Left kidney (tissue), 8 donors: ENCODE measurements around the gene FBXL17. TPM values are rescaled to one million over a fixed set of nuclear protein-coding genes. Genes with fewer than 3 reads are reported as not detected.
"Not testable (repeated sequence)": the region's sequence is repeated elsewhere in the genome, so short reads cannot be mapped to it uniquely, and the experiment has no call there.

ENCODE experiments used
- DNase-seq: peaks from one replicate; pipeline ENCODE4 v3.0.0-alpha.2; 2013
- long read RNA-seq, 8 donors: transcript quantifications; one replicate each; lab custom pipeline, GENCODE V29; 2026
- polyA plus RNA-seq: library from polyadenylated mRNA; unstranded; fragments of 120-200 nt; gene quantifications from one replicate; pipeline ENCODE4 v1.2.1, GENCODE V29; 2013; ENCODE audit not compliant: insufficient read length

FBXL17 gene
- 32.5 TPM for polyA plus RNA-seq
- long read RNA-seq, donor 1, full-length matches to known transcripts: 9 of 17 reads
- long read RNA-seq, donor 1, partial matches to known transcripts: 8 of 17 reads
- long read RNA-seq, donor 1, other reads (novel, unspliced or antisense): 0 of 17 reads
- long read RNA-seq, donor 2, full-length matches to known transcripts: 5 of 5 reads
- long read RNA-seq, donor 2, partial matches to known transcripts: 0 of 5 reads
- long read RNA-seq, donor 2, other reads (novel, unspliced or antisense): 0 of 5 reads
- long read RNA-seq, donor 3, full-length matches to known transcripts: 3 of 3 reads
- long read RNA-seq, donor 3, partial matches to known transcripts: 0 of 3 reads
- long read RNA-seq, donor 3, other reads (novel, unspliced or antisense): 0 of 3 reads
- long read RNA-seq, donor 4: 0 reads
- long read RNA-seq, donor 5, full-length matches to known transcripts: 4 of 4 reads
- long read RNA-seq, donor 5, partial matches to known transcripts: 0 of 4 reads
- long read RNA-seq, donor 5, other reads (novel, unspliced or antisense): 0 of 4 reads
- long read RNA-seq, donor 6, full-length matches to known transcripts: 5 of 5 reads
- long read RNA-seq, donor 6, partial matches to known transcripts: 0 of 5 reads
- long read RNA-seq, donor 6, other reads (novel, unspliced or antisense): 0 of 5 reads
- long read RNA-seq, donor 7, full-length matches to known transcripts: 6 of 6 reads
- long read RNA-seq, donor 7, partial matches to known transcripts: 0 of 6 reads
- long read RNA-seq, donor 7, other reads (novel, unspliced or antisense): 0 of 6 reads
- long read RNA-seq, donor 8, full-length matches to known transcripts: 2 of 2 reads
- long read RNA-seq, donor 8, partial matches to known transcripts: 0 of 2 reads
- long read RNA-seq, donor 8, other reads (novel, unspliced or antisense): 0 of 2 reads

DNA sequence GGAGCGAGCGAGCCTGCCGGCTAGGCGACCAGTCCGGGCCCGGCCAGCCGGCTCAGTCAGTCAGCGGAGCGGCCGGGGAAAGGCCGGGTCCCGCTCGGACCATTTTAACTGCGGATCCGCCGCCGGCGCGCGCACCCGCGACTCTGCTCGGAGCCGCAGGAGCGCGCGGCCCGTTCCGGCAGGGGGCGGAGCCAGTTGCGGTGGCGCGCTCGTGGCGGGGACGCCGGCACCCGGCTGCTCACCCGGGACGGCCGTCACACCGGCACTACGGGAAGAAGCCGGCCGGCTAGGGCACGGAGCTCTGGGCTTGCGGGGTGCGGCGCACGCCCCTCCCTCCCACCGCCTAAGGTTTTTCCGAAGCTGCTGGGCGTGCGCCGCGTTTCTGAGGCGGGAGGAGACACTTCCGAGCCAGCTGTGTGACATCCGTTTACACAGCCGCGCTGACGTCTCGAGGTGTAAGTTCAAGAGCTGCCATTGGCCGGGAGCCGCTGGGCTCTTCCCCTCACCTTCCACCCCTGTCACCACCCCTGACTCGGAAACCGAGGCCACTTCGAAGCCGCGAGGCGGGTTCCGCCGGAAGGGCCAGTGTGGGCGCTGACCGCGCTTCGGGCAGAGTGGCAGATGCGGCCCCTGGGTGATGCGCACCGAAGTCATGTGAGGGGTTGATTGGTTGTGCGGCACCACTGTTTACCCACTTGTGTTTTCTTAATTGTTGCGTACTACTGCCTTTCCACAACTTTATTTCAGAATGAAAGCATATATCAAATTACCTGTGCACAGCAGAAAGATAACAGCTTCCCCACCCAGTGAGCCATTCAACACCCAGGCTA is at the start of gene FBXL17:
FBXL17 (minus strand) TSS at position 145 of the 830 bp plus-strand sequence.
- DNase-seq: peak; percentile 88

DNA sequence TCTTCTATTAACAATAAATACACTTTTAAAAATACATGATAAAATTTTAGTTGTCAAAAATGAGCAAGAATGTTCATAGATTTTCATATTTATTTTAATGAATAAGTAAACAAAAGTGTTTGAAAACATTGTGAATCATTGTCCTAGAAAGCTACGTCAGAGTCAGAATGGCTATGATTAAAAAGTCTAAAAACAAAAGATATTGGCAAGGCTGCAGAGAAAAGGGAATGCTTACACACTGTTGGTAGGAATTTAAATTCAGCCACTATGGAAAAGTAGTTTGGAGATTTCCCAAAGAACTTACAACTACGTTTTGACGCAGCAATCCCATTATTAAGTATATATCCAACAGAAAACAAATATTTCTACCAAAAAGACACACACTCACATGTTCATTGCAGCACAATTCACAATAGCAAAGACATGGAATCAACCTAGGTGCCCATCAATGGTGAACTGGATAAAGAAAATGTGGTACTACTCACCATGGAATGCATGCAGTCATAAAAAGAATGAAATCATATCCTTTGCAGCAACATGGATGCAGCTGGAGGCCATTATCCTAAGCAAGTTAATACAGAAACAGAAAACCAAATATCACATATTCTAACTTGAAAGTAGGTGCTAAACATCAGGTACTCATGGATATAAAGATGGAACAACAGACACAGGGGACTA is 49.2 kb upstream of the FBXL17 start:
- no peak for DNase-seq

DNA sequence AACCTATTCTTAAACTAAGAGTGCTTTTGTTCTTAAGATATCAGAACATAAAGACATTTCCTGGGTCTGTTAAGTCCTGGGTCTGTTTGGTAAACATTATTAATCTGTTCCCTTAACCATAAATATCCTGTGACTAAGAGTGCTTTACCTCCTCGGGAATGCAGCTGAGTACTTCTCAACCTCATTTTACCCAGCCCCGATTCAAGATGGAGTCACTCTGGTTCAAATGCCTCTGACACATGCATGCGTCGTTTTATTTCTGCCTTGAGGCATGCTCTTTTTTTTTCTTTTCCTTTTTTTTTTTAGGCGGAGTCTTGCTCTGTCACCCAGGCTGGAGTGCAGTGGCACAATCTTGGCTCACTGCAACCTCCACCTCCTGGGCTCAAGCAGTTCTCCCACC is 39.8 kb upstream of the FBXL17 start:
- no peak for DNase-seq

DNA sequence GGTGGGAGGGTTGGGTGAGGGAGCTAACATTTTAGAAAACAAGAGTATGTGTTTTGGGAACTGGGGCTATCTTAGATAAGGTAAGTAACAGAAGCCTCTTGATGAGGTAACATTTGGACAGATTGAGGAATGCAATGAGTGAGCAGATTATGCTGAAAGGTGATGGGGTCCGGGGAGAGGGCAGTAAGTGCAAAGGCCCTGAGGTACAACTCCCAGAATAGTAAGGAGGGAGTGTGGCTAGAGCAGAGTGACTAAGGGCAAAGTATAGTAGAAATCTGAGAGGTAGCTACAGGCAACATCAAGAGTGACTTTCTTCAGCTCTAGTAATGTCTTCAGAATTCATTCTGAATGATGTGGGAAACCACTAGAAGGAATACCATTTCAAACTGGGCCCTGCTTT is 38.9 kb upstream of the FBXL17 start:
- DNase-seq: no peak

DNA sequence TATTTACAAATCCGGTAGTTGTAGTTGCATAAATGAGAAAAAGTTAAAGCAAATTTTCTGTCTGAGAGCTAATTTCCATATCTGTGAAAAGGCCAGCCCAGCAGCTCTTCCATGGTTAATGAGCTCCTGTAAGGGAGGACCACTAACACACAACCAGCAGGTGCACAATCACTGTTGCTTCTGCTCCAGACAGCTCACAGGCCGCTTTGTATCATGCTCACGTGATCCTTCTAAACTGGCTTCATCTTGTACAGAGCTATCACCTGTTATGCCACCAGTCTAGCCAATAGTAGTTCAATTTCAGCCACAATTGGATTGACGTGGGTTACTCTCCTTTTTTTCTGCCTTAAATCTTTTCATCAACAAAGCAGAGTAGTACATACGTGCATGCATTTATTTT is 38.3 kb upstream of the FBXL17 start:
- no peak for DNase-seq

DNA sequence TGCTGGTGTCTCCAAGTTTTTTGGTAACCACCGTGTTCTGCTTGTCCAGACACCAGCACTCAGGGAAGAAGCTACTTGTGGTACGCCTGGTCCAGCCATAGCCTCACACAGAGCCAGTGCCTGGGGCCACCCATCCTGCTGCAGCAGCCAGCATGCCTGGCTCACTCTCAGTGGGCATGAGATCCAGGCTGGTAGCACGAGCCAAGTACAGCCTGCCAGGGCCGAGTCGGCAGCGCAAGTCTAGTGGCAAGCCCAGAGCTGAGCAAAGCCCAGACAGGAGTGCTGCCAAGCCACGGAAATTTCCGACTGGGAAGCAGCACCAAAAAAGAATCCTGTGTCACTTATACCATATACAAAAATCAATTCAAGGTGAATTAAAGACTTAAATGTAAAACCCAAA is 36.3 kb upstream of the FBXL17 start:
- DNase-seq: no peak

DNA sequence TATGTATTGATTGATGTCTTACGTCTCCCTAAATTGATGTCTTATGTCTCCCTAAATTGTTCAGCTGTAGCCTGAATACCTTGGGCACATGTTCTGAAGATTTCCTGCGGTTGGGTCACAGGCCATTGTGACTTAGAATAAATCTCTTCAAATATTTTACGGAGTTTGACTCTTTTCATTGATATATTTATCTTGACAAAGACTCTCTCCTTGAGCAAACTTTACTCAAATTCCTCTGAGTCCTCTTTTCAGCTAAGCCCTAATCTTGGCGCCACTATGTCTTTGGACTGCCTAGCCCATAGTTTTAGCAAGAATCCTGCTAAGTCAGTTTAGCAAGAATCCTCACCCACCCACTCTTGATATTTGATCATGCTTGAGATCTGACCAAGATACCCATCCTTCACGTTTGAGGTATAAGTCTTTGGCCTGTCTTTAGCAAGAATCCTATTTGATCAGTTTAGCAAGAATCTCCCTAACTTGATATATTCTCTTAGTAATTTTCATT is 35.3 kb upstream of the FBXL17 start:
- DNase-seq: no peak

DNA sequence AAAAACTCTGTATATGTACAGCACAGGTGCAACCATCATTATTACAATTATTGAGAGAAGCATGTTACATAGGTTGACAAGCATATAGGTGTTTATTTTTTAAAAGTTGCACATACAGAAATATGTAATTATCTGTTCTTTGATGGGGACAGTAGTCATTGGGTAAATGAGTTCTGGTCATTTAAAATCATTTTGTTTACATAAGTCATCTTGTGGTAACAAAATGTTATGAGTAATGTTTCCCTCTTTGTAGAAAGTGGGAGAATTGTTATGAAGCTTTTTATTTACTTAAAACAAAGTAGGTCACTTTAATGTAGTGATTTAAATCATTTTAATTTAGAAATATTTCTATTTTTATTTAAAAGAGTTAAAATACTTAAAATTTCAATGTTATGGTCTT is 33.8 kb upstream of the FBXL17 start:
- no peak for DNase-seq

DNA sequence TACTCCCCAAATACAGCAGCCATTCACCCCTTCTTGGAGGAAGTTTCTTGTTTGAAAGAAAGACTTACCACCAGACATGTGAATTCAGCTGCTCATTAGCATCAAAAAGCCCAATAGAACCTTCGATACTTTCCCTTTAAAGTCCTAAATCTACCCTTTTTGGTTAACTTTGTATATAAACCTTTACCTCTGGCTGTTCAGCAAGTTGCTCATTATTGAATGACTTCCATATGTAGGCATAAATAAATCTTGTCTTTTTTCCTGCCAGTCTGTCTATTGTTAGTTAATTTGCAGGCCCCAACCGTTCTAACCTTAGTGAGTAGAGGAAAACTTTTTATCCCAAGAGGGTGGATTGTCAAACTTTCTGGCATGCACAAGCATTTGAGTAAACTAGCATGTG is 27.9 kb upstream of the FBXL17 start:
- DNase-seq: no peak

DNA sequence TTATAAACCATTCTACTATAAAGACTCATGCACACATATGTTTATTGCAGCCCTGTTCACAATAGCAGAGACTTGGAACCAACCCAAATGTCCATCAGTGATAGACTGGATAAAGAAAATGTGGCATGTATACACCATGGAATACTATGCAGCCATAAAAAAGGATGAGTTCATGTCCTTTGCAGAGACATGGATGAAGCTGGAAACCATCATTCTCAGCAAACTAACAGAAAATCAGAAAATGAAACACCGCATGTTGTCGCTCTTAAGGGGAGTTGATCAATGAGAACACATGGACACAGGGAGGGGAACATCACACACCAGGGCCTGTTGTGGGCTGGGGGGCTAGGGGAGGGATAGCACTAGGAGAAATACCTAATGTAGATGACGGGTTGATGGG is 23.3 kb upstream of the FBXL17 start:
- DNase-seq: not testable (repeated sequence)

DNA sequence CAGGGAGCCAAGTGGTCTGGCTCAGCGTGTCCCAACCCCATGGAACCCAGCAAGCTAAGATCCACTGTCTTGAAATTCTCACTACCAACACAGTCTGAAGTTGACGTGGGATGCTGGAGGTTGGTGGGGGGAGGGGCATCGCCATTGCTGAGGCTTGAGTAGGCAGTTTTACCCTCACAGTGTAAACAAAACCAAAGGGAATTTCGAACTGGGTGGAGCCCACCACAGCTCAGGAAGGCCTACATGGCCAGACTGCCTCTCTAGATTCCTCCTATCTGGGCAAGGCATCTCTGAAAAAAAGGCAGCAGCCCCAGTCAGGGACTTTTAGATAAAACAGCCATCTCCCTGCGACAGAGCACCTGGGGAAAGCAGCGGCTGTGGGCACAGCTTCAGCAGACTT is 17.1 kb upstream of the FBXL17 start:
- DNase-seq: no peak

DNA sequence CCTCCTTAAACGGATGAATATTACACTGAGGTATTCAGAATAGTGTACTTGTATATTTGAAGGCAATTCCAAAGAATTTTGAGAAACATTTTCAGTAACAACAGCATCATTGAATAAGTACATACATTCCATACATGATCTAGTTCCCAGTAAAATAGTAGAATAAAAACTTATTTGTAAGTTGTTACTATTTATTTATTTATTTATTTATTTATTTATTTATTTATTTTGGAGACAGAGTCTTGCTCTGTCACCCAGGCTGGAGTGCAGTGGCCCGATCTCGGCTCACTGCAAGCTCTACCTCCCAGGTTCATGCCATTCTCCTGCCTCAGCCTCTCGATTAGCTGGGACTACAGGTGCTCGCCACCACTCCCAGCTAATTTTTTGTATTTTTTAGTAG is 14.9 kb upstream of the FBXL17 start:
- not testable (repeated sequence) for DNase-seq

DNA sequence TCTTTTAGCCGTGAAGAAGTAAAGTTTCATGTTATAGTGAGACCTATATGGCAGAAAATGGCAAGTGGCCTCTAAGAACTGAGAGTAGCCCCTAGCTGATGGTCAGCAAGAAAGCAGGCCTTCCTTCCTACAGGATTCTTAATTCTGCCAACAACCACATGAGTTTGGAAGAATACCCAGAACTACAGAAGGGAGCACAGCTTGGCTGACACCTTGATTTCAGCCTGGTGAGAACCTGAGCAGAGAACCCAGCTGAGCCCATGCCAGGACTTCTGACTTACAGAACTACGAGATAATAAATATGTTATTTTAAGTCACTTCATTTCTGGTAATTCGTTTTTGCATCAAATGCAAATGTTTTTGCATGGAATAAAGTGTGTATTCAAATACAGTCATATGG is 5.9 kb upstream of the FBXL17 start:
- no peak for DNase-seq

DNA sequence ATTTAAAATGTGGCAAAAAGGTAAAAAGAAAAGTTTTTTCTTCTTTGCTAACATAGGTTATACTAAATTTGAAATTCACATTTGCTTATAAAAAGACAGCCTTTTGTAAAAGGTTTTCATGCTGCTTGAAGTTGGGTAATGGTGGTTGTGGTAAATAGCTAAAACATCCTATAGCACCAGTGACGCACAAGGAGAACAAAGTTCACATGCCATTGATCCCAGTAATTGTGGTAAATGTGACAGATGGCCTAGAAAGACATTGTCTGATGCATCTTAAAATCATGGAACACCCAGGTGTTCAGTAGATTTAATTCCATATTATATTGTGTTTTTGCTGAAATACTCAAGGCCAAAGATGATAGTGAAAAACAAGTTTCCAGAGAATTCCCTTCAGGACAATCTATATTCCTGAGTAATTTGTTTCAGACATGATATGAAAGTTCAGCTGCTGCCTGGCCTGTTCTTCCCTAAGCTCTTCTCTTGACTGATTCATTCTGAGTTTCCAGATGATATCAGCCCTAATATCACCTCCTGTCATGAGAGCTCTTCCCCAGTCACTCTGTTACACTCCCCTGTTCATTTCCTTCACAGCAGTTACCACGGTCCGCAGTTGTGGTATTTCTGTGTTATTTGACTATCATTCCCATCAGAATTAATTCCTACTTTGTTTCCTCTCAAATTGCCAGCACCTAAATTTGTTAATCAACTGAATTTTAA is 4.6 kb upstream of the FBXL17 start:
- DNase-seq: no peak

DNA sequence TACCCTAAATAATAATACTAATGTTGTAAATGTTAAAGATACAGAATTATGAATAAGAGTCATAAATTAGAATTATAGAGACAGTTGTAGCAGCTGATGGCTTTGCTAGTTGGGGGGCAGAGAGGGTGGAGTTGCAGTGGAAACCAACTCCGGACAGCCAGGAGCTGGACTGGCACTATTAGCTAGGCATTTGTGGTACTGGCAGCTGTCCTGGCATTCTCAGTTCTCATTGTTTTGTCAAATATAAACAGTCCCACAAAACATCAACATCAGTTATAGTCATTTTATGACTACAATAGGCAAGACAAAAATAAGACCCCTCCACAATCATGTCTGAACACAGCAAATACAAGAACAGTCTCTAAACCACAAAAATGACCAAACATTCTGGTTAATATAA is 2.8 kb upstream of the FBXL17 start:
- DNase-seq: no peak

DNA sequence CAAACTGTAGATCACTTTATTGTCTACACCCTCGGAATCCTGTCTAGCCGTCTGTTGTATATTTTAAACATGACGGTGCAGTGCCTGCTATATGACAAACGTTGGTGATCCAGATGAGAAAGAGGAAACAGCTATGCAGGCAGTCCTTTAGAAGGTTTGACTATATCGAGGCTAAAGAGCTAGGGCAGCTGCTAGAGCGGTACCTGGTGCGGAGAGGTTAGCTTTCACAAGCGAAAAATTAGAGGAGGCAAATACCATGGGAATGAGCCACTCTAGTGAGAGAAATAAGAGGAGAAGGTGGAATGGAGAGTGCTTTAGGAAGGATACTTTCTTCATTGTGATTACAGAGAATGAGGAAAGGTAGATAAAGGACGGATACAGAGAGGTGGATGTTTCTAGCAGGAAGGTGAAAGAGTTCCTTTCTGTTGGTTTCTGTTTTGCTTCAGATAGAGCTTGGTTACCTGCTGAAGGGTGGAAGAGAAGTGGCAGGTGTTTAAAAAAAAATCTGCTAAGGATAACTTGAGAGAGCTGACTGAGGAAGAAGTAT is 959 bp upstream of the FBXL17 start:
- peak; percentile 20 for DNase-seq

DNA sequence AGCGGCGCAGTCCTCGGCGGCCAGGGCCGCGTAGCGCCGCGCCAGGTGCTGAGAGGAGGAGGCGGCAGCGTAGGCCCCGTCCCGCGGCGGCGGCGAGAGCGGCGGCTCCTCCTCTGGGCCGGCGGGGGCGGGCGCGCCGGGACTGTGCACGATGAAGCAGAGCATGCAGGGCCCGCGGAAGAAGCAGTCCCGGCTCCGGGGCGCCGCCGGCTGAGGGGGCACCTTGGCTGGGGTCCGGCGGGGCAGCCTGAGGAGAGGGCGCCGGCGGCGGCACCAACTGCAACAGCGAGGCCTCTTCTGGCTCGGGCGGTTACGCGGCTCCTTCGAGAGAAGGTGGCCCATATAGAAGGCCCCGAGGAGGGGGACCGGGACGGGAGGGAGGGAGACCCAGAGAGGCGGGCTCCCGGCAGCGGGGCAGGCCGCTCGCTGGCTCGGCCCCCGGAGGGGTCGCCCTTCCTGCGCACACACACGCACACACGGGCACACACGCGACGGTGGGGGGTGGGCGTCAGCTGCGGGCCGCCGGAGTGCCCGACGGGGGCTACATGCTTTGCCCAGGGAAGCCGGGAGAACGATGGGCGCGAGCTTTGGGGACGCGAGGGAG is 446 bp downstream of the FBXL17 start:
- DNase-seq: peak; percentile 51

DNA sequence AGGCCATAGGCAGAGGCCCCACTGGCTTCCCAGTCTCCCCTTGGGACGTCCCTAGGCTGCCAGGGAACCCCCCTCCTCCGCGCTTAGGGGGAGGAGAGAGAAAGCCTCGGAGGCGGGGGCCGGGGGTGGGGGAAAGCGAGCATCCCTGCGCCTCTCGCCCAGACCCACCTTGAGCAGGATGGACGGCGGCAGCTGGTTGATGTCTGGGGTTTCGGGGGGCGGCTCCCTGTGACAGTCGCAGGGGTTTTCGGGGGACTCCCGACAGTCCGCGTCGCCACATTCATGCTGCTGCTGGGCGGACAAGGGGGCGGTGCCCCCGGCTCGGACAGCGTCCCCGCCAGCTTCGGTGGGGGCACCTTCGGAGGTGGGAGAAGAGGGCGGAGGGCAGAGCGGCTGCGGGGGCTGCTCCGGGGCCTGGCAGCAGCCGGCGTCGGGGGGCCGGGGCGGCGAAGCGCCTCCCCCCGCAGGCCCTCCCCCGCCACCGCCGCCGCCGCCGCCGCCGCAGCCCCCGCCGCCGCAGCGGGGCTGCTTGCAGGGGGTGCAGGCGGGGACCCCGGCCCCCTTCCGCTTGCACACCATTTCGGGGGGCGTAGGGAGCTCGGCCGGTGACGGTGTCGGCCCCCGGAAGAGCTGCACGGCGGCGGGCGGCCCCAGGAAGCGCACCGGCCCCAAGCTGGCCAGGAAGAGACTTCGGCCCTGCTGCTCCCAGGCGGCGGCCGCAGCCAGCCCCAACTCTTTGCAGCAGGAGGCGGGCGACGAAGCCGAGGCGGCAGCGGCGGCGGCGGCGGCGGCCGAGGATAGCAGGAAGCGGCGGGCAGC is 1.2 kb downstream of the FBXL17 start:
- peak; percentile 68 for DNase-seq
